Keratinocyte (primary cell): ENCODE results near the gene POU3F1.

Experiments used
- EZH2 ChIP-seq: IDR thresholded peaks from one replicate; pipeline ENCODE4 v1.6.1; 2012; ENCODE audit warnings: inconsistent platforms, mild to moderate bottlenecking, low read length, moderate library complexity
- TF ChIP-seq, protein P1 (sequence below), 3 experiments: IDR thresholded peaks in 1 of 3; conservative IDR thresholded peaks in 1 of 3; optimal IDR thresholded peaks in 1 of 3; 2 replicates in 2 of 3; 3 replicates in 1 of 3; pipeline versions ENCODE3 to v1.5.1; 2011; ENCODE audit warnings: low read length in 3 of 3, mild to moderate bottlenecking in 3 of 3, moderate library complexity in 2 of 3, control low read depth in 1 of 3, inconsistent platforms in 1 of 3; ENCODE audit not compliant: insufficient read depth in 2 of 3; ENCODE audit errors: extremely low read depth in 1 of 3

DNA sequence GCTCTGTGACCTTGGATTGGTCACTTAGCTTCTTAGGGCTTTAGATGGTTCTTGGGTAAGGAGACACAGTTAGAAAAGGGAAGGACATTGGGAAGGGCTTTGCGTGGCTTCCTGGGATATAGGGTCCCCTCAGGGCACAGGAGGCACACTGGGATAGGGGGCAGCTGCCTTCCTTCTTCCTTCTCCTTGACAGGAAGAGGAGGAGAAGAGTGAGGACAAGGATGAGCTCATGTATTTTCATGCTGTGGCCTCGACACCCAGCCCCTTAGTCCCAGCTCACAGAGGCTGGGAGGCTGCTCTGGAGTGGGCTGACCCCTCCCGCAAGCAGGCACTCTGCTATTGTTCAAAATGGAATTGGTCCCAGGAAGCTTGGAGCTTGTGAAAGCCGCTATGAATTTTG is 45.7 kb upstream of the POU3F1 start:
- TF ChIP-seq, protein P1, sequence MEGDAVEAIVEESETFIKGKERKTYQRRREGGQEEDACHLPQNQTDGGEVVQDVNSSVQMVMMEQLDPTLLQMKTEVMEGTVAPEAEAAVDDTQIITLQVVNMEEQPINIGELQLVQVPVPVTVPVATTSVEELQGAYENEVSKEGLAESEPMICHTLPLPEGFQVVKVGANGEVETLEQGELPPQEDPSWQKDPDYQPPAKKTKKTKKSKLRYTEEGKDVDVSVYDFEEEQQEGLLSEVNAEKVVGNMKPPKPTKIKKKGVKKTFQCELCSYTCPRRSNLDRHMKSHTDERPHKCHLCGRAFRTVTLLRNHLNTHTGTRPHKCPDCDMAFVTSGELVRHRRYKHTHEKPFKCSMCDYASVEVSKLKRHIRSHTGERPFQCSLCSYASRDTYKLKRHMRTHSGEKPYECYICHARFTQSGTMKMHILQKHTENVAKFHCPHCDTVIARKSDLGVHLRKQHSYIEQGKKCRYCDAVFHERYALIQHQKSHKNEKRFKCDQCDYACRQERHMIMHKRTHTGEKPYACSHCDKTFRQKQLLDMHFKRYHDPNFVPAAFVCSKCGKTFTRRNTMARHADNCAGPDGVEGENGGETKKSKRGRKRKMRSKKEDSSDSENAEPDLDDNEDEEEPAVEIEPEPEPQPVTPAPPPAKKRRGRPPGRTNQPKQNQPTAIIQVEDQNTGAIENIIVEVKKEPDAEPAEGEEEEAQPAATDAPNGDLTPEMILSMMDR (optimal IDR thresholded peaks at IDR 0.05 in 1 of 3, IDR thresholded peaks at IDR 0.05 in 1 of 3, conservative IDR thresholded peaks at IDR 0.05 in 1 of 3; ENCODE audit: extremely low read depth in 1 of 3, insufficient read depth in 2 of 3, low read length in 3 of 3): no peak
- no peak for TF ChIP-seq EZH2
